Left ventricle myocardium inferior (tissue), 1 donor: ENCODE data around the gene ACBD4. TPM values are rescaled to one million over a fixed set of nuclear protein-coding genes. Genes with fewer than 3 reads are reported as not detected.

Experiments used
- DNase-seq: peaks from one replicate; pipeline ENCODE4 v3.0.0-alpha.2; 2020
- H3K27ac ChIP-seq: fragments of 200-600 bp; replicated peaks from 2 replicates; pipeline ENCODE4 v1.8.0; 2021
- H3K27me3 ChIP-seq: fragments of 200-600 bp; 2 replicates; pipeline ENCODE4 v1.8.0; 2021; ENCODE audit warnings: low read depth
- H3K36me3 ChIP-seq: fragments of 200-600 bp; 2 replicates; pipeline ENCODE4 v1.8.0; 2021
- H3K4me1 ChIP-seq: fragments of 200-600 bp; 2 replicates; pipeline ENCODE4 v1.8.0; 2021
- H3K4me3 ChIP-seq: fragments of 200-600 bp; 2 replicates; pipeline ENCODE4 v1.8.0; 2021; ENCODE audit warnings: mild to moderate bottlenecking, moderate library complexity
- H3K9me3 ChIP-seq: fragments of 200-600 bp; replicated peaks from 2 replicates; pipeline ENCODE4 v1.8.0; 2021
- CTCF ChIP-seq: fragments of 200-600 bp; IDR thresholded peaks from 2 replicates; pipeline ENCODE4 v1.8.0; 2021; ENCODE audit warnings: antibody characterized with exemption, mild to moderate bottlenecking, borderline replicate concordance
- intact Hi-C: fragments of 100-400 bp; cut with micrococcal nuclease; formaldehyde crosslinking; loops from one replicate; pipeline ENCODE4 v1.11.0; 2022
- total RNA-seq: library from RNA; stranded (reverse); fragmentation: NEBNext Ultra II Directional; extraction: Animal tissue kit (Norgen Biotek cat#: 25700); gene quantifications from one replicate; pipeline ENCODE4 v1.2.1, GENCODE V29; 2021
- donor health status: DM: no; HTN: yes; CAD: no; lungs with severe emphysema.

Gene ACBD4
- total RNA-seq, 1 donor from 2014 or later: 6.4 TPM

GRCh38 chr17:45117848-45118646 lies 17.4 kb upstream of the ACBD4 start:
- intact Hi-C loops: no loop called here
- Histone ChIP-seq H3K27ac (no peak overlapping the region), H3K27me3 (no peaks in the 10 kb centered on the region), H3K4me1 (peaks cover 16% of the 10 kb centered on the region), H3K36me3 (peaks cover 76% of the 10 kb centered on the region), H3K9me3 (no peaks in the 10 kb centered on the region), H3K4me3 (no peak overlapping the region)
- TF ChIP-seq CTCF: no peak
- no peak for DNase-seq

GRCh38 chr17:45118691-45119090 lies 16.8 kb upstream of the ACBD4 start:
- Histone ChIP-seq H3K4me1 (peaks cover 22% of the 10 kb centered on the region), H3K27ac (no peak overlapping the region), H3K4me3 (no peak overlapping the region), H3K27me3 (no peaks in the 10 kb centered on the region), H3K36me3 (peaks cover 69% of the 10 kb centered on the region), H3K9me3 (no peaks in the 10 kb centered on the region)
- intact Hi-C loops: no loop called here
- TF ChIP-seq CTCF: no peak
- no peak for DNase-seq

- Histone ChIP-seq H3K27ac (no peak overlapping the region), H3K36me3 (peaks cover 57% of the 10 kb centered on the region), H3K4me3 (no peak overlapping the region), H3K27me3 (no peaks in the 10 kb centered on the region), H3K9me3 (no peaks in the 10 kb centered on the region), H3K4me1 (peaks cover 35% of the 10 kb centered on the region)
- intact Hi-C loops: no loop called here
- DNase-seq: no peak
- TF ChIP-seq CTCF: no peak
Observed at GRCh38 chr17:45119964-45120363, 15.5 kb upstream of the ACBD4 start.

- Histone ChIP-seq H3K4me1 (peaks cover 40% of the 10 kb centered on the region), H3K4me3 (no peak overlapping the region), H3K27ac (no peak overlapping the region), H3K9me3 (no peaks in the 10 kb centered on the region), H3K27me3 (no peaks in the 10 kb centered on the region), H3K36me3 (peaks cover 51% of the 10 kb centered on the region)
- DNase-seq: no peak
- intact Hi-C loops: no loop called here
- no peak for TF ChIP-seq CTCF
Observed at GRCh38 chr17:45120558-45120957, 14.9 kb upstream of the ACBD4 start.

GRCh38 chr17:45121055-45121454 lies 14.4 kb upstream of the ACBD4 start:
- TF ChIP-seq CTCF: no peak
- Histone ChIP-seq H3K4me1 (peaks cover 43% of the 10 kb centered on the region), H3K27ac (no peak overlapping the region), H3K27me3 (no peaks in the 10 kb centered on the region), H3K4me3 (no peak overlapping the region), H3K9me3 (no peaks in the 10 kb centered on the region), H3K36me3 (peaks cover 46% of the 10 kb centered on the region)
- no peak for DNase-seq
- intact Hi-C loops: no loop called here
